Activated CD4-positive, CD25-positive, alpha-beta regulatory T cell treated with anti-CD3 and anti-CD28 coated beads, Interleukin-2, amount 50 U/mL, for 72 hours (primary cell): Measurements from ENCODE around the gene HEPN1.

ENCODE experiments used
- DNase-seq: peaks from one replicate; pipeline ENCODE4 v3.0.0; 2021

HEPN1 gene

GRCh38 chr11:124918950-124919349, at the start of gene HEPN1:
Gene HEPN1, plus strand, starts transcription at chr11:124919250.
- DNase-seq = no peak

DNA sequence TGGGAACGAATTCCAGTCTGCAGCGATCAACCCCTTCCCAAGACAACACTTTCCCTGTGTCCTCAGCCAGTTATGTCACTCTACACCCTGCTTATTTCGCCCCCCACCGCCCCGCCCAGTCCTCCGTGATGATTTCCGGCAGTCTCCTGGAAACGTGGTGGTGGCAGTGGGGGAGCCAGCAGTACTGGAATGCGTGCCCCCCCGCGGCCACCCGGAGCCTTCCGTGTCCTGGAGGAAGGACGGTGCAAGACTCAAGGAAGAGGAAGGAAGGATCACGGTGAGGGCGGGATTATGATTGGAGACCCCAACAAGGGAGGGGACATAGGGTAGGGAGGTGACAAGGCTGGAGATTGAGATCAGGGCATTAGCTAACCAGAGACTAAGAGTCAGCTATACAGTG, 49.7 kb upstream of the HEPN1 start:
- no peak for DNase-seq

- no peak for DNase-seq
These were observed 49.1 kb upstream of the HEPN1 start for GRCh38 chr11:124869856-124870387.

GRCh38 chr11:124870430-124870829, 48.6 kb upstream of the HEPN1 start:
- no peak for DNase-seq

DNA sequence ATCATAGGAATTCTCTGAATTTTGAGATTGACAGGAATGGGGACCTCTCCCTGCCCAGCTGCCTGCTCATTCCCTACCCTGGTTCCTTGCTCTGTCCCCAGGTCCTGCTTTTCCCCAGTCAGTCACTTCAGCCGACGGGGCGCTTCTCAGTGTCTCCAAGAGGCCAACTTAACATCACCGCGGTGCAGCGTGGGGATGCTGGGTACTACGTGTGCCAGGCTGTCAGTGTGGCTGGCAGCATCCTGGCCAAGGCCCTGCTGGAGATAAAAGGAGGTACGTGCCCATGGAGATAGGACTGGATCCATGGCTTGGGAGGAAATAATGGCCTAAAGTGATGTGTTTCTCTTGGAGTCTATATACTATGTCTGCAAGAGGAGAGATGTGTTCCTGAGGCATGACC, 46.8 kb upstream of the HEPN1 start:
- DNase-seq = no peak

DNA sequence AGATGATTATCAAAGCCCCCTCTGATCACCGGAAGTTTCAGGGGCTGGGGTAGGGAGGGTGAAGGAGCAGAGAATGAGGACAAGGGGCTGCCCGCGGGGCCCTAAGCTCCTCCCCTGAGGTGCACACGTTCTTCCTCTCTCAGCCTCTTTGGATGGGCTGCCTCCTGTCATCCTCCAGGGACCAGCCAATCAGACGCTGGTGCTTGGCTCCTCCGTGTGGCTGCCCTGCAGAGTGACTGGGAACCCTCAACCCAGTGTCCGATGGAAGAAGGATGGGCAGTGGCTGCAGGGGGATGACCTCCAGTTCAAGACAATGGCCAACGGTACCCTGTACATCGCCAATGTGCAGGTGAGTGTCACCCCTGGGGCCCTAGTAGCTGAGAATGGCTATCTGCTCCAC, 46.3 kb upstream of the HEPN1 start:
- no peak for DNase-seq

DNA sequence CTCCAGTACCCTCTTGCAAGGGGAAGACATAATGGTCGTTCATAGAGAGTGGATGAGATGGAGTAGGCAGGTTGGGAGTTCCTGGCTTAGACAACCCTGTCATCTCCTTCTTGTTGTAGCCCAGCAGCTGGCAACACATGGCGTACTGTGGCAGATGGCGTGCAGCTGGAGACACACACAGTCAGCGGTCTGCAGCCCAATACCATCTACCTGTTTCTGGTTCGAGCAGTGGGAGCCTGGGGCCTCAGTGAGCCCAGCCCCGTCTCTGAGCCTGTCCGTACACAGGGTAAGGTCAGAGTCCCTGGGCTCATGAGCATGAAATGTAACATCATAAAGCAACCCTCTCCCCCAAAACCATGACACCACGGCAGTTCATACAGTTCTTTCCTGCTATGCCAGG, 45.1 kb upstream of the HEPN1 start:
- no peak for DNase-seq

DNA sequence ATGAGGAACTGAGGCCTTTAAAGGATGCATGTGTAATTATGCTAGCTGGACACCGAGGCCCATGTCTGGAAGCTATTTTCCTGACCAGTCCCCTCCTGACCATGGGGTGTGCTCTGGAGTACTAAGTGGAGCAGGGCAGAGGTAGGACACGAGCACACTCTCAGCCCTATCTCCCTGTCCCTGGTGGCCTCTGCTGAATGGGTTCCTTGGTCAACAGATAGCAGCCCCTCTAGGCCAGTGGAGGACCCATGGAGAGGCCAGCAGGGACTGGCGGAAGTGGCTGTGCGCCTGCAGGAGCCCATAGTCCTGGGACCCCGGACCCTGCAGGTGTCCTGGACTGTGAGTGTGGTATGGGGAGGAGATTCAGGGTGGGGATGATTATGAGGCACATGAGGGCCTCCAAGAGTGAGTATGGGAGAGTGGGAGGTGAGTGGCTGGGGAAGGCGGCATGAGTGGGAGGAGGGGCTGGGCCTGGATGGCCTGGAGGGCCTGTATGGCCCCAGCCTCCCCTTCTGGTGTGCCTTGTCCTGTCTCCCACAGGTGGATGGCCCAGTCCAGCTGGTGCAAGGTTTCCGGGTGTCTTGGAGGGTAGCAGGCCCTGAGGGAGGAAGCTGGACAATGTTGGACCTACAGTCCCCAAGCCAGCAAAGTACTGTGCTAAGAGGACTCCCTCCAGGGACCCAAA, 44.3 kb upstream of the HEPN1 start:
- no peak for DNase-seq

DNA sequence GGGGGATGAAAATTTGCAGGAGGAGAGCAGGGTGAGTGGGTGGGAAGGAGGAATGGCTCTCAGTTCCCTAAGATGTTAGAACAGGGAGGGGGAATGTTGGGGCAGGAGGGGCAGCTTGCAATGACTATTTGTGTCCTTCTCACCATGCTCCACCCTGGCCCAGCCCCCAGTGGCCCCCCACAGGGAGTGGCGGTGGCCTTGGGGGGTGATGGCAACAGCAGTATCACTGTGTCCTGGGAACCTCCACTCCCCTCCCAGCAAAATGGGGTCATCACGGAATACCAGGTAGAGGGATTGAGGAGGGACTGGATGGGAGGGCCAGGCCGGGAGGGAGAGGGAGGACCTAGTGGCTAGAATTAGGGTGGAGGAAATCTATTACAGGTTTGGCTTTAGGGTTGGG, 43.6 kb upstream of the HEPN1 start:
- DNase-seq = no peak

- peak; percentile 79 for DNase-seq
These were observed 42.9 kb upstream of the HEPN1 start for GRCh38 chr11:124875943-124876817.

- DNase-seq = no peak
These were observed 42.0 kb upstream of the HEPN1 start for GRCh38 chr11:124876818-124877630.

GRCh38 chr11:124877631-124877909, 41.5 kb upstream of the HEPN1 start:
- DNase-seq = no peak

DNA sequence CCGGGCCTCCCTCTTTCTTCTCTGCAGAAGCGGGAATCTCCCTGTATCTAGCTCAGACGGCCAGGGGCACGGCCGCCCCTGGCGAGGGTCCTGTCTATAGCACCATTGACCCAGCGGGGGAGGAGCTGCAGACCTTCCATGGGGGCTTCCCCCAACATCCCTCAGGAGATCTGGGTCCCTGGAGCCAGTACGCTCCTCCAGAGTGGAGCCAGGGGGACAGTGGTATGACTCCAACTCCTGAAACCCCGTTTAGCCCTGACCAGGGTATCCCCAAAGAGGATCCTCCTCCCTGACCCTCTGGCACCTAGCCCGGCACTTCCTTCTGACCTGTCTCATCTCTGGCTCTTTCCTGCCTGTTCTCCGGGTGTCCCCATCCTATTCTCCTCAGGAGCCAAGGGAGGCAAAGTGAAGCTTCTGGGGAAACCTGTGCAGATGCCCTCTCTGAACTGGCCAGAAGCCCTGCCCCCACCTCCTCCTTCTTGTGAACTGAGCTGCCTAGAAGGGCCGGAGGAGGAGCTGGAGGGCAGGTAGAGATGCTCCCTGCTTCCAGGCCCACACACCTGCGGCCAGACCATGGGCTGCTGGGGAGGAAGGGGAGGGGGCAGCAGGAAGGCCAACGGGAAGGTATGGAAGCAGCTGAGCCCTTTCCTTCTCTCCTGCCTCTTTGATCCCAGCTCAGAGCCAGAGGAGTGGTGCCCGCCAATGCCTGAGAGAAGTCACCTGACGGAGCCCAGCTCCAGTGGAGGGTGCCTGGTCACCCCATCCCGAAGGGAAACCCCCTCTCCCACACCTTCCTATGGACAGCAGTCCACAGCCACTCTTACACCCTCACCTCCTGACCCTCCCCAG, 40.9 kb upstream of the HEPN1 start:
- DNase-seq = no peak

GRCh38 chr11:124878759-124879492, 40.1 kb upstream of the HEPN1 start:
- no peak for DNase-seq

DNA sequence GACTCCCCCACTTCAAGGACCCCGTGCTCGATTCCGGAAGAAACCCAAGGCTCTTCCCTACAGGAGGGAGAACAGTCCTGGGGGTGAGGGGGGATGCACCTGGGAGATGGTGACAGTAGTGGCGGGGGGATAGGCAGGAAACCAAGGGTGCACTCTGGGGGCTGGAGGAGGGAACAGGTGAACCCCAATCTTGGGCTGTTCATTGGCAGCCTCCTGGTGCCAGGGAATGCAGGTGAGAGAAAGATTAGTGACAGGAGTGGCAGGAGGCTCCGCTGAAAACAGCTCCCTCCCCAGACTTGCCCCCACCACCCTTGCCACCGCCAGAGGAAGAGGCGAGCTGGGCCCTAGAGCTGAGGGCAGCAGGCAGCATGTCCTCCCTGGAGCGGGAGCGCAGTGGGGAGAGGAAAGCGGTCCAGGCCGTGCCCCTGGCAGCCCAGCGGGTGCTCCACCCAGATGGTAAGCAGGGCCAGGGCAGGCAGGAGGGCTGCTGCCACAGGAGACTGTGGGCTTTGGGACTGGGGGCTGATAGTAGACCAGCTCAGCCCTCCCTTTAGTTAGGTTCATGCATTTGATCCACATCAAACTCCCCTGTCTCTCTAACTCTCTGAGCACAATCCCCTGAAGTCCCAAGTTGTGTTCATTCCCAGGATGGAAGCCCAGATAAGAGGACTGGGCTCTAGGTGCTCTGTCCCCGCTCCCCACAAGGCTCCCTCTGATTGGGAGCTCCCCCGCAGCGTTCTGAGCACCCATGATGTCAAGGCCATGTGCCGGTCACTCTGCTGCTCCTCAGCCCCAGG, 39.4 kb upstream of the HEPN1 start:
- no peak for DNase-seq

- no peak for DNase-seq
These were observed 38.8 kb upstream of the HEPN1 start for GRCh38 chr11:124880290-124880611.

DNA sequence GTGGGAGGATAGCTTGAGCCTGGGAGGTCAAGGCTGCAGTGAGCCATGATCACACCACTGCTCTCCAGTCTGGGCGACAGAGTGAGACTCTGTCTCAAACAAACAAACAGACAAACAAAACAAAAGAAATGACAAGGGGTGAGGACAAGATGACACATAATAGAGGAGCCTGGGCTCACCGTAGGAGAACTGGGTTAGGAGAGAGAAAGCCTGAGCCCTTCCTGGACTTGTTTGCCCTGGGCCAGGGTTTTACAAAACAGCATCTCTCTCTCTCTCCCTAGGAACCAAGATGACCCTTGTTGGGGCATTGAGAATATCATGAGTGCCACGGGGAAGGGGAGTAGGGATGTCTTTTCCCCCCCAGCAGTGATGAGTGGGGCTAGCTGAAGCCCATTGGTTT, 38.1 kb upstream of the HEPN1 start:
- no peak for DNase-seq

DNA sequence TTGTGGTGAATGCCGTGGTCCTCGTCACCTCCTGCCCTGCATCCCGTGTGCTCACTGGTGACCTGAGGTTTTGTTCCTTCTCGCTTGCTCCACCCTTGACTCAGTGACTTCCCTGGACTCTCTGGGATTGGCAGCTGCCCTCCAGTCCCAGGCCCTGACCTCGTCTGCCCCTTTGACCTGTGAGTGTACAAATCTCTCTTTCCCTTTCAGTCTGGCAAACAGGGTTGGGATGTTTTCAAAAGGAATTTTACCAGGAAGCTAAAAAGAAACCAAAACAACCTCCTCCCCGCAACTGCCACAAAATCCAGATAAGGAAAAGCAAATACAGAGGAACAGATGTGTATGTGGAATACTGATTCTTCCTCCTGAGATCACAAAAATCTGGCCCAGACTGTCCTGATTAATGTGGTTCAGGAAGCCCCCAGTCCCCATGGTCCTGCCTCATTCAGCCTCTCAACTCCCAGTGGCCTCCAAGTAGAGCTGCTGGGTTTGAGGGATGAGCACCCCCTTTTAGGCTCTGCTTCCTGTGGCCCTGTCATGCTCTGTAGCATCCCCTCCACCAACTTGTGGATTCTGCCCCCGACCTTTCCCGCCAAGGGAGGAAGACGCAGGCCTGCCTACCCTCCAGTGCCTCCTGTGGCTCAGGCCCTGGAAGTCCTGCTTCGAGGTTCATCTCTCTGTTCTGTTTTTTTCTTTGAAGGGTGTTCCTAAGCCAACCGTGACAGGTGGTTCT, 36.5 kb upstream of the HEPN1 start:
- DNase-seq = no peak

DNA sequence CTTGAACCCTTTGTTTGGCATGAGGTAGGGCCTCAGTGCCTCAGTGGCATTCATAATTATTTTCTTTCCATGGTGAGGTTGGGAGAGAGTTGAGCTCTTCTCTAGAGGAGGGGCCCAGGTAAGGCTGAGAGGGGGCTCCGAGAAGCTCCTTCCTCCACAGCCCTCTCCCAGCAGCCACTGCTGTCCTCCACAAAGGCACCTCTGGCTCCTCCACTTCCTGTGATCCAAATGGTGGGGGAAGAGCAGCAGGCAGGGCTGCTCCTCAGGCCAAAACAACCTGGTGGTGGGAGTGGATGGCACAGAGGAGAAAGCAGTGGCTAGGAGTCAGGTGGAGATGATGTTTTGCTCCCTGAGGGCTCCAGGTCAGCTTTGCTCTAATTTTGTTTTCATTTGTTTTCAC, 34.7 kb upstream of the HEPN1 start:
- DNase-seq = no peak

GRCh38 chr11:124884869-124885479, 34.1 kb upstream of the HEPN1 start:
- DNase-seq = no peak
